H1 (cell line): ENCODE data around the gene DAPK1. TPM values are rescaled to one million over a fixed set of nuclear protein-coding genes. Genes with fewer than 3 reads are reported as not detected.

Experiments
- CTCF ChIA-PET: fragments of 300-600 bp; sonication (Branson Sonifier 250); formaldehyde crosslinking; loops from one replicate; lab custom pipeline; 2021; ENCODE audit not compliant: partially characterized antibody; lab: Charles Lee
- POLR2A ChIA-PET: fragments of 300-600 bp; sonication (Branson Sonifier 250); formaldehyde crosslinking; loops from one replicate; lab custom pipeline; 2021; ENCODE audit warnings: inconsistent platforms; ENCODE audit not compliant: partially characterized antibody; lab: Charles Lee
- DNase-seq, 2 experiments: peaks; one replicate each; pipeline versions ENCODE4 v3.0.0 to v3.0.0-alpha.2; 2010 to 2022; ENCODE audit warnings: low spot score in 2 of 2, low read depth in 1 of 2, mixed read lengths in 1 of 2
- FAIRE-seq: peaks from 2 replicates; lab custom pipeline; 2011; peaks lifted over from hg19 to GRCh38; lab: Jason Lieb, UNC
- H2AFZ ChIP-seq: 2 replicates; pipeline ENCODE4 v1.8.1; 2012; ENCODE audit warnings: low read length, inconsistent platforms
- H2AK5ac ChIP-seq: 2 replicates; pipeline ENCODE4 v1.6.1; 2013; ENCODE audit warnings: low read depth, low read length
- H2BK120ac ChIP-seq: replicated peaks from 2 replicates; pipeline ENCODE3; 2013; ENCODE audit warnings: low read depth, low read length, inconsistent platforms
- H2BK12ac ChIP-seq: 2 replicates; pipeline ENCODE4 v1.6.1; 2013; ENCODE audit warnings: low read depth, low read length
- H2BK15ac ChIP-seq: 2 replicates; pipeline ENCODE4 v1.6.1; 2013; ENCODE audit warnings: low read length
- H2BK20ac ChIP-seq: 2 replicates; pipeline ENCODE4 v1.6.1; 2013; ENCODE audit warnings: low read length
- H2BK5ac ChIP-seq: 2 replicates; pipeline ENCODE4 v1.6.1; 2013; ENCODE audit warnings: low read depth, low read length
- H3K14ac ChIP-seq: 2 replicates; pipeline ENCODE4 v1.6.1; 2013; ENCODE audit warnings: inconsistent platforms; ENCODE audit not compliant: insufficient read length
- H3K18ac ChIP-seq: 2 replicates; pipeline ENCODE4 v1.6.1; 2013; ENCODE audit warnings: low read length; ENCODE audit errors: extremely low read depth
- H3K23ac ChIP-seq: 2 replicates; pipeline ENCODE4 v1.6.1; 2013; ENCODE audit warnings: inconsistent platforms; ENCODE audit not compliant: insufficient read length
- H3K23me2 ChIP-seq: 2 replicates; pipeline ENCODE4 v1.6.1; 2013; ENCODE audit warnings: low read depth, low read length
- H3K27ac ChIP-seq: 2 replicates; pipeline ENCODE4 v1.6.1; 2011; ENCODE audit warnings: low read depth, low read length, inconsistent platforms
- H3K27me3 ChIP-seq, 4 experiments: replicated peaks in 1 of 4; 1 replicate in 1 of 4; 2 replicates in 3 of 4; pipeline versions ENCODE4 v1.6.1 to v1.8.1; 2011 to 2013; ENCODE audit warnings: low read length in 3 of 4, mild to moderate bottlenecking in 3 of 4, inconsistent platforms in 2 of 4, mixed read lengths in 2 of 4, moderate library complexity in 1 of 4; ENCODE audit not compliant: control insufficient read depth in 3 of 4, insufficient read depth in 3 of 4; ENCODE audit errors: extremely low read depth in 1 of 4
- H3K36me3 ChIP-seq, 4 experiments: 2 replicates each; pipeline versions ENCODE4 v1.6.1 to v1.8.1; 2011 to 2013; ENCODE audit warnings: mild to moderate bottlenecking in 4 of 4, low read length in 3 of 4, moderate library complexity in 2 of 4, control low read depth in 1 of 4, inconsistent platforms in 1 of 4; ENCODE audit not compliant: insufficient read depth in 4 of 4, control insufficient read depth in 2 of 4
- H3K4ac ChIP-seq: replicated peaks from 2 replicates; pipeline ENCODE3; 2013; ENCODE audit warnings: low read length, low read depth, mixed read lengths, inconsistent platforms; ENCODE audit not compliant: insufficient read length
- H3K4me1 ChIP-seq, 4 experiments: replicated peaks in 1 of 4; 1 replicate in 1 of 4; 2 replicates in 3 of 4; pipeline versions ENCODE4 v1.6.1 to v1.8.1; 2011 to 2013; ENCODE audit warnings: low read length in 3 of 4, inconsistent platforms in 2 of 4, mixed read lengths in 1 of 4; ENCODE audit not compliant: insufficient read depth in 4 of 4, control insufficient read depth in 3 of 4
- H3K4me2 ChIP-seq, 2 experiments: 2 replicates each; pipeline versions ENCODE4 v1.6.1 to v1.8.1; 2011 to 2013; ENCODE audit warnings: low read depth in 2 of 2, low read length in 2 of 2, control low read depth in 1 of 2, inconsistent platforms in 1 of 2, mild to moderate bottlenecking in 1 of 2; ENCODE audit not compliant: insufficient read depth in 1 of 2
- H3K4me3 ChIP-seq, 4 experiments: fragments of 200-600, 300-600 bp in 1 of 4; sonication (generic), shearing (Covaris generic), sonication (Bioruptor Twin) in 1 of 4; 2 replicates each; pipeline versions ENCODE4 v1.5.1 to v1.8.1; 2011 to 2016; ENCODE audit warnings: low read length in 4 of 4, low read depth in 3 of 4, control low read depth in 2 of 4, inconsistent platforms in 2 of 4, mild to moderate bottlenecking in 2 of 4, mixed read lengths in 1 of 4, moderate library complexity in 1 of 4; ENCODE audit not compliant: insufficient read depth in 2 of 4; ENCODE audit errors: extremely low read depth in 1 of 4
- H3K56ac ChIP-seq: replicated peaks from 2 replicates; pipeline ENCODE3; 2013; ENCODE audit warnings: low read depth, mild to moderate bottlenecking, mixed read lengths, low read length, inconsistent platforms; ENCODE audit not compliant: insufficient read length
- H3K79me1 ChIP-seq: 2 replicates; pipeline ENCODE4 v1.6.1; 2013; ENCODE audit warnings: low read depth, low read length, control low read depth
- H3K79me2 ChIP-seq, 2 experiments: 2 replicates each; pipeline versions ENCODE4 v1.6.1 to v1.8.1; 2012 to 2013; ENCODE audit warnings: low read length in 2 of 2, mild to moderate bottlenecking in 2 of 2, inconsistent platforms in 1 of 2; ENCODE audit not compliant: insufficient read depth in 2 of 2, control insufficient read depth in 1 of 2
- H3K9ac ChIP-seq, 4 experiments: replicated peaks in 1 of 4; 1 replicate in 1 of 4; 2 replicates in 3 of 4; pipeline versions ENCODE4 v1.6.1 to v1.8.1; 2011 to 2013; ENCODE audit warnings: low read depth in 3 of 4, low read length in 3 of 4, control low read depth in 2 of 4, mild to moderate bottlenecking in 2 of 4, moderate library complexity in 2 of 4, inconsistent platforms in 1 of 4; ENCODE audit errors: extremely low read depth in 1 of 4
- H3K9me3 ChIP-seq, 2 experiments: 2 replicates each; pipeline versions ENCODE4 v1.6.1 to v1.8.1; 2012 to 2013; ENCODE audit warnings: mild to moderate bottlenecking in 2 of 2, moderate library complexity in 2 of 2, control low read depth in 1 of 2, inconsistent platforms in 1 of 2, low read depth in 1 of 2, low read length in 1 of 2, mixed read lengths in 1 of 2; ENCODE audit not compliant: insufficient read depth in 2 of 2
- H4K20me1 ChIP-seq, 2 experiments: replicated peaks in 1 of 2; 2 replicates each; pipeline versions ENCODE3 to v1.8.1; 2011 to 2013; ENCODE audit warnings: inconsistent platforms in 2 of 2, low read length in 2 of 2, mild to moderate bottlenecking in 1 of 2; ENCODE audit not compliant: insufficient read depth in 2 of 2, control insufficient read depth in 1 of 2
- H4K5ac ChIP-seq: 2 replicates; pipeline ENCODE4 v1.6.1; 2013; ENCODE audit warnings: low read length, low read depth, mixed read lengths, inconsistent platforms; ENCODE audit not compliant: insufficient read length
- H4K8ac ChIP-seq: 2 replicates; pipeline ENCODE4 v1.8.0; 2013; ENCODE audit warnings: mild to moderate bottlenecking, moderate library complexity, low read length, inconsistent platforms; ENCODE audit not compliant: insufficient read depth; ENCODE audit errors: extremely low read depth
- H4K91ac ChIP-seq: replicated peaks from 2 replicates; pipeline ENCODE3; 2013; ENCODE audit warnings: low read length, mixed read lengths, inconsistent platforms; ENCODE audit not compliant: insufficient read length
- BCL11A ChIP-seq, 2 experiments: IDR thresholded peaks; one replicate each; pipeline ENCODE4 v1.6.1; 2011; ENCODE audit warnings: low read depth in 2 of 2, low read length in 2 of 2, mild to moderate bottlenecking in 2 of 2
- SUZ12 ChIP-seq: fragments of 200-600 bp; sonication (generic); IDR thresholded peaks from 2 replicates; pipeline ENCODE4 v1.6.1; 2012; ENCODE audit warnings: mild to moderate bottlenecking, inconsistent platforms, low read length, moderate library complexity, mixed read lengths
- TEAD4 ChIP-seq: IDR thresholded peaks from 2 replicates; pipeline ENCODE4 v1.6.1; 2012; ENCODE audit warnings: low read depth, low read length, inconsistent platforms, mixed read lengths
- WGBS, 2 experiments: shearing (Covaris generic) in 1 of 2; methylation state at CpG; one replicate each; pipeline versions ENCODE4 v1.1.6 to v1.1.7; 2013 to 2015; ENCODE audit warnings: low lambda C conversion rate in 2 of 2, mixed read lengths in 2 of 2, inconsistent platforms in 1 of 2, low coverage in 1 of 2, missing lambda C conversion rate in 1 of 2; ENCODE audit not compliant: insufficient replicate concordance in 2 of 2, insufficient coverage in 1 of 2, insufficient read length in 1 of 2; ENCODE audit errors: extremely low coverage in 1 of 2, missing lambda C conversion rate in 1 of 2; 5-methylcytosine and 5-hydroxymethylcytosine counted together
- polyA plus RNA-seq, 7 experiments: library from polyadenylated mRNA; depleted of rRNA in 3 of 7; stranded (reverse) in 5 of 7; unstranded in 2 of 7; fragments of >200 nt in 5 of 7; fragments of 200-250 nt in 2 of 7; gene quantifications; 1 replicate in 5 of 7; 2 replicates in 1 of 7; 4 replicates in 1 of 7; pipeline versions ENCODE4 v1.2.1 to v1.2.3, GENCODE V29; 2011 to 2013; ENCODE audit warnings: missing spikeins in 2 of 7, mixed read lengths in 2 of 7
- total RNA-seq: library from RNA; stranded (reverse); fragmentation: NEBNext Ultra II Directional; extraction: Animal tissue kit (Norgen Biotek cat#: 25700); gene quantifications from 2 replicates; pipeline ENCODE4 v1.2.1, GENCODE V29; 2021

Gene DAPK1
- total and polyA plus RNA-seq, 2 of the 8 experiments (the other 6 are each of a cell fraction or from before 2014, with no cell fraction given), result 62.4 to 131 TPM

- Histone ChIP-seq H3K4me1 (peaks cover 0 to 4% (median 0%) of the 10 kb centered on the region in 4 experiments; a peak in 2 of 7 replicates), H4K91ac (no peak overlapping the region), H3K23me2 (no peaks in the 10 kb centered on the region), H2AK5ac (no peak overlapping the region), H2BK15ac (no peak overlapping the region), H2BK5ac (no peak overlapping the region), H2BK120ac (no peak overlapping the region), H3K79me1 (no peaks in the 10 kb centered on the region), H4K20me1 (no peaks in the 10 kb centered on the region), H3K27me3 (no peaks in the 10 kb centered on the region), H4K5ac (no peak overlapping the region), H4K8ac (no peak overlapping the region), H2BK12ac (no peak overlapping the region), H3K4me3 (no peak overlapping the region), H3K9me3 (no peaks in the 10 kb centered on the region), H2BK20ac (no peak overlapping the region), H3K56ac (no peak overlapping the region), H3K36me3 (no peaks in the 10 kb centered on the region), H3K27ac (no peak overlapping the region), H3K79me2 (no peaks in the 10 kb centered on the region), H2AFZ (no peak overlapping the region), H3K23ac (no peak overlapping the region), H3K4me2 (no peak overlapping the region), H3K9ac (no peak overlapping the region), H3K4ac (no peak overlapping the region), H3K18ac (no peak overlapping the region), H3K14ac (no peak overlapping the region)
- no peak for FAIRE-seq
- POLR2A ChIA-PET, result interaction anchor here (0.7 to 1.6 kb wide), 4 partner anchors 20 to 1274 kb away, joined by 3 to 4 read pairs (median 4); no protein-coding TSS in a partner anchor
- no peak for DNase-seq
- WGBS, 2 experiments, result 100% methylated on average over 1 of the region's 1 CpG; no CpG with 5 or more reads in 1 of the 2 experiments
- CTCF ChIA-PET, result no interaction called here
- TF ChIP-seq BCL11A (IDR thresholded peaks at IDR 0.05; ENCODE audit: low read depth in 2 of 2, low read length in 2 of 2), result no peak
- no peak for TF ChIP-seq TEAD4
- no peak for TF ChIP-seq SUZ12
Observed at GRCh38 chr9:87464992-87465378, 32.7 kb upstream of the DAPK1 start.
